ENCODE results near the gene TIMP4.

DNA sequence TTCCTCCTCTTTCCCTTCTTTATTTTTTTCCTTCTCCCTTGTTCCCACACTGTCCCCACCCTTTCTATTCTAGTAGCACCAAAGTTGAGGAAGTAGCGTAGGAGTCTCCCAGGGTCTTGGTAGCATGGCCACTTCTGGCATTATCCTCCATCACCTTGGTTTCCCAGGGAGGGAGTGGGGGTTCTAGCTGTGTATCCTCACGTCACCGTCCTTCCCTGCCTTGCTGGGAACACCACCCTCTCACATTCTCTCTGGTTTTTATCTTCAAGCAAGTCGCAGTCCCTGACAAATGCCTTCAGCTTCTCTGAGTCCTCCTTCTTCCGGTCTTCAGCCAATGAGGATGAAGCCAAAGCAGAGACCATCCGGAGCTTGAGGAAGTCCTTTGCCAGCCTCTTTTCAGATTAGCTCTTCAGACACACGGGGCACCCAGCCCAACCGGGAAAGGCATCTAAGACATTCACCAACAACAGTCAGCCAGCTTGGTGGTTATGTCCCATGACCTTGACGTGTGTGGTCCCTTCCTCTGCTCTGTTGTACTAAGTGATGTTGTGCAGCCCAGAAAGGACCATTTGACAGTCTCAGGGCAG, 31.6 kb upstream of the TIMP4 start:
- TF ChIP-seq, protein P1, sequence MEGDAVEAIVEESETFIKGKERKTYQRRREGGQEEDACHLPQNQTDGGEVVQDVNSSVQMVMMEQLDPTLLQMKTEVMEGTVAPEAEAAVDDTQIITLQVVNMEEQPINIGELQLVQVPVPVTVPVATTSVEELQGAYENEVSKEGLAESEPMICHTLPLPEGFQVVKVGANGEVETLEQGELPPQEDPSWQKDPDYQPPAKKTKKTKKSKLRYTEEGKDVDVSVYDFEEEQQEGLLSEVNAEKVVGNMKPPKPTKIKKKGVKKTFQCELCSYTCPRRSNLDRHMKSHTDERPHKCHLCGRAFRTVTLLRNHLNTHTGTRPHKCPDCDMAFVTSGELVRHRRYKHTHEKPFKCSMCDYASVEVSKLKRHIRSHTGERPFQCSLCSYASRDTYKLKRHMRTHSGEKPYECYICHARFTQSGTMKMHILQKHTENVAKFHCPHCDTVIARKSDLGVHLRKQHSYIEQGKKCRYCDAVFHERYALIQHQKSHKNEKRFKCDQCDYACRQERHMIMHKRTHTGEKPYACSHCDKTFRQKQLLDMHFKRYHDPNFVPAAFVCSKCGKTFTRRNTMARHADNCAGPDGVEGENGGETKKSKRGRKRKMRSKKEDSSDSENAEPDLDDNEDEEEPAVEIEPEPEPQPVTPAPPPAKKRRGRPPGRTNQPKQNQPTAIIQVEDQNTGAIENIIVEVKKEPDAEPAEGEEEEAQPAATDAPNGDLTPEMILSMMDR (conservative IDR thresholded peaks at IDR 0.05; ENCODE audit: low read length) = no peak
- no peak for TF ChIP-seq EZH2phosphoT487 (IDR thresholded peaks at IDR 0.05; ENCODE audit: borderline replicate concordance)

All from Loucy (cell line).